Measurements from ENCODE around the gene TMEM156.

Gene TMEM156

DNA sequence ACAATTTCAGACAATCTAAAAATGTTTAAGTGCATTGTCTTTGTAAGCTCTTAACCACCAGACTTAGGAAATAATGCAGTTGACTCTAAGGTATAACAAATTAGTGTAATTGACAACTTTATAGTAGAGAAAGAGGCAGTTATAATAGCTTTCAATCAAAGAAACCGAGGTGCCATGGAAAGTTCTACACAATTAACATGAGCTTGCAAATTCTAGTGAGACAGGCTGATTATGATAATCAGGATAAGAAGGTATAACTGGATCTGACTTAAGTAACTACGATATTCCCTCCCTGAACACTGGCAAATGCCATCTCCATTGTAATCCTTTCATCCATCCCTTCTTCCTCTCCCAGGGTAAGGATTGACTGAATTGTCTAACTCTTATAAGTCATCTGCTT lies 18.4 kb upstream of the TMEM156 start:
- H3K4me3 ChIP-seq (ENCODE audit: low read depth, low read length) = no peak overlapping the region
- TF ChIP-seq, protein P1, sequence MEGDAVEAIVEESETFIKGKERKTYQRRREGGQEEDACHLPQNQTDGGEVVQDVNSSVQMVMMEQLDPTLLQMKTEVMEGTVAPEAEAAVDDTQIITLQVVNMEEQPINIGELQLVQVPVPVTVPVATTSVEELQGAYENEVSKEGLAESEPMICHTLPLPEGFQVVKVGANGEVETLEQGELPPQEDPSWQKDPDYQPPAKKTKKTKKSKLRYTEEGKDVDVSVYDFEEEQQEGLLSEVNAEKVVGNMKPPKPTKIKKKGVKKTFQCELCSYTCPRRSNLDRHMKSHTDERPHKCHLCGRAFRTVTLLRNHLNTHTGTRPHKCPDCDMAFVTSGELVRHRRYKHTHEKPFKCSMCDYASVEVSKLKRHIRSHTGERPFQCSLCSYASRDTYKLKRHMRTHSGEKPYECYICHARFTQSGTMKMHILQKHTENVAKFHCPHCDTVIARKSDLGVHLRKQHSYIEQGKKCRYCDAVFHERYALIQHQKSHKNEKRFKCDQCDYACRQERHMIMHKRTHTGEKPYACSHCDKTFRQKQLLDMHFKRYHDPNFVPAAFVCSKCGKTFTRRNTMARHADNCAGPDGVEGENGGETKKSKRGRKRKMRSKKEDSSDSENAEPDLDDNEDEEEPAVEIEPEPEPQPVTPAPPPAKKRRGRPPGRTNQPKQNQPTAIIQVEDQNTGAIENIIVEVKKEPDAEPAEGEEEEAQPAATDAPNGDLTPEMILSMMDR (IDR thresholded peaks at IDR 0.05; ENCODE audit: low read depth, low read length, missing control alignments) = no peak
- DNase-seq (ENCODE audit: low read depth) = no peak

DNA sequence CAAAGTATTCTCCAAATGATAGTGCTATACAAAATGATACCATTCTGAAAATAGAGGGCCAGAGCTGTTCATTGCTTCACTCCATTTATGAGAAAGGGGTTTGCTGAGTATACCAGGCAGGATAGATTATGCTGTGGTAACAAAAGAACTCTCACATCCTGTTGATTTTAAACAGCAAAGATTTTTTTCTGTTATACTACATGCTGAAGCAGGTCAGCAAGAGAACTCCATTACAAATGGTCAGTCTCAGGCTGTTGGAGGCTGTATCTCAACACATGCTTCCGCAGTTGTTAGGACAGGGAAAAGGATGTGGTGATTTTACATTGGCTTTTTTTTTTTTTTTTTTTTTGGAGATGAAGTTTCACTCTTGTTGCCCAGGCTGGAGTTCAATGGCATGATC lies 16.1 kb upstream of the TMEM156 start:
- TF ChIP-seq, protein P1 (IDR thresholded peaks at IDR 0.05; ENCODE audit: low read depth, low read length, missing control alignments) = no peak
- DNase-seq (ENCODE audit: low read depth) = no peak
- no peak overlapping the region for H3K4me3 ChIP-seq (ENCODE audit: low read depth, low read length)

DNA sequence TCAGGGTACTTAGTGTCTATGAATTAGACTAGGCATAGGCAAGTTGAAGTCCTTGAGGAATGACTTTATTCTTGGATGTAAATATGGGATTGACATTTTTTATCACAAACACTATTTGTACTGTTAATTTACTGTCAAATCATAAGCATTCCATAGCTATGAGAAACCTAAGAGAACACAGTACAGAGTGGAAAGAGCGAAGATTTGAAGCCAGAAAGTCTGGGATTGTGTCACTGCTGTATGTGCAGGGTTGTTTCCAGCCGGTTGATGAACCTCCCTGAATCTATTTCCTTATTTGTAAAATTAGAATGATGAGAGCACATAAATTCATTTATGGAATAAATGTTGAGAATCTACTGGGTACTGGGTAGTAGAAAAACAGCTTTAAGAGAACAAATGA lies 15.5 kb upstream of the TMEM156 start:
- TF ChIP-seq, protein P1 (IDR thresholded peaks at IDR 0.05; ENCODE audit: low read depth, low read length, missing control alignments) = no peak
- DNase-seq (ENCODE audit: low read depth) = no peak
- H3K4me3 ChIP-seq (ENCODE audit: low read depth, low read length) = no peak overlapping the region

DNA sequence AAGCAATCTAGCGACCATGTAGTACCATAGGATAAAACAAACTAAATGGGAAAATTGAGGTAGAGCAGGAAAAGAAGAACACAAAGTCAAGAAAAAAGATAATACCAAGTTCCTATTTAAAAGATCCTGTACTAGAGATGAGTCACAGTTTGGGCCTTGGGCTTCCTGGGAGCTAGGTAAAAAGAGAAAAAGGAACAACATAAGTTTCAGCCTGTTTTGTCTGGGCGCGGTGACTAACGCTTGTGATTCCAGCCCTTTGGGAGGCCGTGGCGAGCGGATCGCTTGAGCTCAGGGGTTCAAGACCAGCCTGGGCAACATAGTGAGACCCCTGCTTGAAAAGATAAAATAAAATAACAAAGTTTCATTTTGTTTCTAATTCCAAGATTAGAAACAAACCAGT lies 14.0 kb upstream of the TMEM156 start:
- peak overlapping the region; percentile 78 for H3K4me3 ChIP-seq (ENCODE audit: low read depth, low read length)
- no peak for DNase-seq (ENCODE audit: low read depth)
- TF ChIP-seq, protein P1 (IDR thresholded peaks at IDR 0.05; ENCODE audit: low read depth, low read length, missing control alignments) = no peak

DNA sequence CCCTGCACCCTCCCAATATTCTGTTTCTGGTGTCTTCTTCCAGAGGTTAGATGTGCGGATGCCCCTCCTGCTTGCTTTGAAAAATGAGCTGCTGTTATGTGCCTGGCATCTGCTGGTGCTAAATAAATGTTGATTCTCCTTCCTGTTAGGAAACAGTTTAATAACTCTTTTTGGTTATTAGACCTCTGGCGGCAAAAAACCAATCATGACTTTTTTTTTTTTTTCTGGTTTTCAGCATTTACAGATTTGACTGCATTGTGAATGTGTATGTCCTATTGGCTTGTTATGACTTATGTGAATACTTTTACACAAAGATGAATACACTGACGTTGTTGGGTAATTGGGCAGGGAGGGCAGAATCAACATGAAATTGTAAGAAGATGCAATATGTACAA lies 13.6 kb upstream of the TMEM156 start:
- peak overlapping the region; percentile 78 for H3K4me3 ChIP-seq (ENCODE audit: low read depth, low read length)
- DNase-seq (ENCODE audit: low read depth) = no peak
- TF ChIP-seq, protein P1 (IDR thresholded peaks at IDR 0.05; ENCODE audit: low read depth, low read length, missing control alignments) = no peak

DNA sequence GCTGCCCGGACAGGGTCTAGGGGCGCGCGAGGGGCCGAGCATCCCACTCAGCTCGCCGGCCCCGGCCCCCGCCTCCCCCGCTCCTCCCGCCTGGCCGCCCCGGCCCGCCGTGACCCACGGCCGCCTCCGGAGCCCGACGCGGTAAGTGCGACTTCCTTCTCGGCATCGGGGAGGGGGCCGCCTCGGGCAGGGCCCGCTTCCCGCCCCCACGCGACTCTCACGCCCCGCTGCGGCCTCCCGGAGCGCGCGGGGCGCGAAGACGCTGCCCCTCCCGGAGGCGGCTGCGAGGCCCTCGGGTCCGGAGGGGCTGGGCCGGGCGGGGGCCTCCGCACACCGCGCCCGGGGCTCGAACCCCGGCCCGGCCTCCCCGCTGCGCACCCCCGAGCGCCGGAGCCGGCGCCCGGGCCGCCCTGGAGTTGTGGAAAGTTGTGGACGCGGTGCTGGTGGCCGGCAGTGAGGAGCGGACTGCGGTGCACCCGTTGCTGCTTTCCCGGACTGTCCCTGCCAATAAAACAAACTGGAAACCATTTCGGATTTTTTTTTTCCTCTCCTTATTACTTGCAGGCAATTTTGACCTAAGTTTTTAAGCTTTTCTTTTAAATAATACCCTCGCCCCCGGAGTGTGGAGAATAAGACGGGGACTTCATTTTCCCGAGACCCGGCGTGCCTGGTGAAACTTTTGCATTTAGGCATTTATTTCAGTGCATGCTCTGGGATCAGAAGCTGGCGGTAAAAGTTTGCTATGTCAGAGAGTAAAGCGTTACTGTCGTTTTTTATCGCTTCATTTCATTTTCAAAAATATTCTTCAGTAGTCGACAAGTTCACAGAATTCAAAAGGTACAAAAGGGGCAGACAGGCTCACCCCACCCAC lies 13.0 kb upstream of the TMEM156 start:
- H3K4me3 ChIP-seq (ENCODE audit: low read depth, low read length) = peak overlapping the region; percentile 78
- no peak for DNase-seq (ENCODE audit: low read depth)
- TF ChIP-seq, protein P1 (IDR thresholded peaks at IDR 0.05; ENCODE audit: low read depth, low read length, missing control alignments) = no peak

All from GM12864 (cell line).